Measurements from ENCODE around the gene IFITM2.
"Not testable (repeated sequence)": the region's sequence is repeated elsewhere in the genome, so short reads cannot be mapped to it uniquely, and the experiment has no call there.

IFITM2 gene

DNA sequence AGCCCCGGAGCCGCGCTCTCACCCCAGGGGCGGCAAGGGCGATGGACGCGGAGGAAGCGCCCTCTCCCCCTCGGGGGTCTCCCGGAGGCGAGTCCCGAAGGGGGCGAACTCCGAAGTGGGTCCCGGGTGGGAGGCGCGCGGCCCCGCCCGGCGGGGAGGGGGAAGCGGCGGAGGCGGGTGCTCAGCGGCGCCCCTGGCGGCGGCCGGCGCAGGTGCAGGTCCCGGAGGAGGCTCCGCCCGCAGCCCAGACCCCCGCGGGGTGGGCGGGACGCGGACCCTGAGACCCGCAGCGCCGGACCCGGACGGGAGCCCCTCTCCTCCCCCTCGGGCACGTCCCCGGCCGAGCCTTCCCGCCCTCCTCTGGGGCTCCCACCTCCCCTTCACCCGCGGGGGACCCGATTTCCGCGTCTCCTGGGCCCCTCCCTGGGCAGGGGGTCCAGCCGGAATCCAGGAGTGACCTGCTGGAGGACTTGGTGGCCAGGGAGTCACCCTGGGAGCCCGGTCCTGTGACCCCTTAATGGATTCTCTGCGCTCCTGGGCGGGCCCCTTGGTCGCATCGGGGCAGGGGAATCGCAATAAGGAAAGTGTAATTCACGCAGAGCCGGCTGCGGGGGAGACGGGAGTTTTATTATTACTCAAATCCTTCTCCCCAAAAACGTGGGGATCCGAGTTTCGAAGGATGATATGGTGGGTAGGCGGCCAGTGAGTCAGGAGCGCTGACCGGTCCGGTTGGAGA, 3.6 kb downstream of the IFITM2 start:
- DNase-seq = not testable (repeated sequence)

DNA sequence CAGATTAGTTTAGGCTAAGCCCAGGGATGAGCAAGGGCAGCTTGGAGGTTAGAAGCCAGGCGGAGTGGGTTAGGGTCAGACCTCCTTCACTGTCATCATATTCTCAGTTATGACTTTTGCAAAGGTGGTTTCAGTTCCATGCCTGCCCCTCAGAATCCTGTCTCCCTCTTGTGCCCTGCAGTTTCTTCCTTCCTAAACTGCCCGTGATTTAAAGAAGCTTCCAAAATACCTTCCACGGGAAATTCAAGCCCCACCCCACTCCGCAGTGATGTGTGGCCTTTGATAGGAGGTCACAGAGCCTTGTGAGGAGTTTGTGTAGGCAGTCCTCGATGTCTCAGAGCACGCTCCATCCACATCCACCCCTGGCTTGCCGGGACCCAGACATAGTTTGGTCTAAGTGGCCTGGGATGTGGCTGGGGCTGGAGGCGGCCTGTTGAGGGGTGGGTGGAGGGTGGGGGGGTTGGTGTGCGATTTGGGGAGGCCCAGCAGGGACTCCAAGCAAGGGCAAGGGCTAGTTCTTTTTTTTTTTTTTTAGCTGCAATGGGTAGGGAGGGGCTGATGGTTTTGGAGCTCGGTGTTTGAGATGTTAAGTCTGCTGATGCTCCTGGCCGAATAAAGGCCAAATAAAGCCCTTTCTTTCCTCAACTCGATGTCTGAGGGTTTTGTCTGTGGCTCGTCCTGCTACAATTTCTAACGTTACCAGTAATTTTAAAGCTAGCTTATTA, 4.6 kb downstream of the IFITM2 start:
- DNase-seq = no peak

DNA sequence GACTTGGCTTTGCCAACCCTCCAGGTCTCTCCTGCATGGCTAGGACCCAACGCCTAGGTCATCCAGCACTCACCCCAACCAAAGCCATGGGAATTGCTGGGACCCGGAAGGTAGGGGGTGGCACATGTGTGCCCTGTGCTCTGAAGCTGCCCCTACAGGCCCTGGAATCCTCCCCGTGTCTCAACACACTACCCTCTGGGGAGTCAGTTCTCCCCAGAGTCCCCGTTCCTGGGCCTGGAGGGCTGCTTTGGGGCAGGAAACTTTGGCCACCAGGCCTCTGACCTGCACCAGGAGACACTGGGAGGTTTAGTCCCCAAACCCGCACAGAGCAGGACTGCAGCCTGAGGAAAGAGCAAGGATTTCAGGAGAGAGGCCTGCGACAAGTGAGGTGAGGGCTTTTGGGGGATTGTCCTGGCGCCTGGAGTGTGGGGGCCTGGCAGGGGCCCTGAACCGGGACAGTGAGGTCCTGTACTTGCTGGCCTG, 5.7 kb downstream of the IFITM2 start:
- DNase-seq = no peak

DNA sequence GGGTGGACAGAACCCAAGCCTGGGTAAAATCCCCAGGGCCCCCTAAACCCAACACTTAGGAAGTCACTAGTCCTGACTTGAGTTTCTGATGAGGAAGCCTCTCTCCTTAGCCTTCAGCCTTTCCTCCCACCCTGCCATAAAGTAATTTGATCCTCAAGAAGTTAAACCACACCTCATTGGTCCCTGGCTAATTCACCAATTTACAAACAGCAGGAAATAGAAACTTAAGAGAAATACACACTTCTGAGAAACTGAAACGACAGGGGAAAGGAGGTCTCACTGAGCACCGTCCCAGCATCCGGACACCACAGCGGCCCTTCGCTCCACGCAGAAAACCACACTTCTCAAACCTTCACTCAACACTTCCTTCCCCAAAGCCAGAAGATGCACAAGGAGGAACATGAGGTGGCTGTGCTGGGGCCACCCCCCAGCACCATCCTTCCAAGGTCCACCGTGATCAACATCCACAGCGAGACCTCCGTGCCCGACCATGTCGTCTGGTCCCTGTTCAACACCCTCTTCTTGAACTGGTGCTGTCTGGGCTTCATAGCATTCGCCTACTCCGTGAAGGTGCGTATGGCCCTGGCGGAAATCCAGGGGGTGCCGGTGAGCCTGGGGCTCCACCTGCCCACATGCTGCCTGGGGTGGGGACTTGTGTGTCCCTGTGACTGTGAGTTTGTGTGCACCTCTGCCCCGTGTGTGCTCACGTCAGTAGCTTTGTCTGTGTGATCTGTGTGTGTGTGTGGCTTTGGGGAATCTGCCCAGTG, 6.4 kb downstream of the IFITM2 start, which contains the start of gene IFITM1:
IFITM1 (plus strand) TSS at position 254 of the 767 bp plus-strand sequence; CDS start at position 385, 131 bp downstream.
- DNase-seq = no peak

DNA sequence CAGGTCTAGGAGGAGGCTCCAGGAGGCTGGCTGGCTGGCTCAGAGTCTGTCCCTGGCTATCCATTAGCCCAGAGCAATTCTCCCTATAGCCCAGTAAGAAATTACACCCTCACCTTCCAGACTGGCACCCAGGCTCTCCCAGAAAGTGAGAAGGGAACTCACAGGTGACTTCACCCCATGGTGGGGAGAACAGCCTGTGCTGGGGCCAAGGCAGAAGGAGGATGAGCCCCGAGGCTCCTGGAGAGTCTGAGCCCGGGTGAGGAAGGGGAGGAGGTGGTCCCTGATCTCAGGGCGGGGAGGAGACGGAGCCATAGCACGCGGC, 6.9 kb downstream of the IFITM2 start:
- DNase-seq = not testable (repeated sequence)

DNA sequence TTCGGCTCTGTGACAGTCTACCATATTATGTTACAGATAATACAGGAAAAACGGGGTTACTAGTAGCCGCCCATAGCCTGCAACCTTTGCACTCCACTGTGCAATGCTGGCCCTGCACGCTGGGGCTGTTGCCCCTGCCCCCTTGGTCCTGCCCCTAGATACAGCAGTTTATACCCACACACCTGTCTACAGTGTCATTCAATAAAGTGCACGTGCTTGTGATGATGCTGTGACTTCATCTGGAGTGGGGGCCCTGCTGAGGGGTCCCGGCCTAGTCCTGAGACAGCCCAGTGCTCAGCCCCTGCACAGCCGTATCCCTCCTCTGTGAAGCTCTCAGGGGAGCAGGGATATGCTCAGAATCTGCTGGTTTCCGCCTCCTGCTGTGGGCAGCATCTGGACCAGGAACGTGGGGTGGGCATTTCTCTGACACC, 7.5 kb downstream of the IFITM2 start:
- no peak for DNase-seq

DNA sequence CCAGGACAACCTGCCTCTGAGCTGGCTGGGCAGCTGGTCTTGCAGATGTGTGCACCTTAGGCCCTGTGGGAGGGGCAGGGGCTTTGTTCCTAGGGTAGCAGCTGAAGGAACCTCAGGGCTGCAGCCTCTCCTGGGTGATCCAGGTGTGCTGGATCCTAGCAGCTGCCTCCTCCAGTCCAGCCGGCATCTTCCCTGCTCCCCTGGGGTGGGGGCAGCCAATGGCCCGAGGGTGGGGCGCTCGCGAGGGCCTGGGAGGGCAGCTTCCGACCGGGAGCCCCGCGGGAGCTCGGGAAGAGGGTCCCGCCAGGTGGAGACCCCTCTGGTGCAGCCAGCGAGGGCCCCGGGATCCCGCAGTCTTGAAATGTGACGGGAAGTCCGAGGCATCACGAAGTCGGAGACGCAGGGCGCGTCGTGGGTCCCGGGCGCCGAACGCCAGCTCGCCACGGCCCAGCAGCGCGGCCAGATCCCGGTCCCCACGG, 7.9 kb downstream of the IFITM2 start:
- DNase-seq = no peak

DNA sequence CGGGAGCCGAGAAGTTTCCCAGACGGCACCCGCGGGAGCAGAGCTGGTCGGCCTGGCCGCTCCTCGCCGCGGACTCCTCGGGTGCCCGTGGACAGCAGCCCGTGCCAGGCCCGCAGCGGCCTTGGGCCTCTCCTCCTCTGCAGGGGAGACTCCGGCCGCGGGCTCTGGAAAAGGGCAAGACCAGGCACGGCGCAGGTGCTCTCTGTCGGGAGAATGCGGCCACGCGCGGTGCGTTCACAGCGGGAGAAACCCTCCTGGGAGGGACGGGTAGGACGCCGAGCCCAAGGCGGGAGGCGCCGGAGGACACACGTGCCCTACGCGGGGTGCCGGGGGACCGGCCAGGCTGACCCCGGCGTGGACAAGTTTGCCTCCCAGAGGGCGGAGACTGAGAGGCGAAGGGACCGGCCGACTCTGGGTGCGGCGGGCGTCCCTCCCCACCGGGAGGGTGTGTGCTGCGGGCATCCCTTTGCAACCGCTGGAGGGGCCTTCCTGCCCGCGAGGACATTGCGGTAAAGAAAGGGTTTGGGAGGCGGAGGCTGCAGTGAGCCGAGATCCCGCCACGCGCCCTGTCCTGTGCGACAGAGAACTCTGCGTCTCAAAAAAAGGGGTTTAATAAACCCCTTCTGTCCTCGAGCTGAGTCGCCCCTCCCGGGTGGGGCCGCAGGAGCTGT, 8.6 kb downstream of the IFITM2 start:
- no peak for DNase-seq

DNA sequence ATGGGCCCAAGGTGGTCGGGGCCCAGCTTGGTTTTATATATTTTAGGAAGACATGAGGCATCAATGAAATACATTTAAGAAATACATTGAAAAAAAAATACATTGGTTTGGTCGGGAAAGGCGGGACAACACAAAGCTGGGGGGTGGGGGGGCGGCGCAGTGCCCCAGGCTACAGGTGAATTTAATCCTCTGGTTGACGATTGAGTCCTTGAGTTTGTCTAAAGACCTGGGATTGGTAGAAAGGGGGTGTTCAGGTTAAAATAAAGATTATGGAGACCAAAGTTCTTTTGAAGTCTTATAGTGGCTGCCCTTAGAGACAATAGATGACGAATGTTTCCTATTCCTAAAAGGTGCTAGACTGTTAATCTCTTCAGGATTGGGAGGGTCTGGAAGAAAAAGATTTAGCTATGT, 9.3 kb downstream of the IFITM2 start:
- DNase-seq = no peak

DNA sequence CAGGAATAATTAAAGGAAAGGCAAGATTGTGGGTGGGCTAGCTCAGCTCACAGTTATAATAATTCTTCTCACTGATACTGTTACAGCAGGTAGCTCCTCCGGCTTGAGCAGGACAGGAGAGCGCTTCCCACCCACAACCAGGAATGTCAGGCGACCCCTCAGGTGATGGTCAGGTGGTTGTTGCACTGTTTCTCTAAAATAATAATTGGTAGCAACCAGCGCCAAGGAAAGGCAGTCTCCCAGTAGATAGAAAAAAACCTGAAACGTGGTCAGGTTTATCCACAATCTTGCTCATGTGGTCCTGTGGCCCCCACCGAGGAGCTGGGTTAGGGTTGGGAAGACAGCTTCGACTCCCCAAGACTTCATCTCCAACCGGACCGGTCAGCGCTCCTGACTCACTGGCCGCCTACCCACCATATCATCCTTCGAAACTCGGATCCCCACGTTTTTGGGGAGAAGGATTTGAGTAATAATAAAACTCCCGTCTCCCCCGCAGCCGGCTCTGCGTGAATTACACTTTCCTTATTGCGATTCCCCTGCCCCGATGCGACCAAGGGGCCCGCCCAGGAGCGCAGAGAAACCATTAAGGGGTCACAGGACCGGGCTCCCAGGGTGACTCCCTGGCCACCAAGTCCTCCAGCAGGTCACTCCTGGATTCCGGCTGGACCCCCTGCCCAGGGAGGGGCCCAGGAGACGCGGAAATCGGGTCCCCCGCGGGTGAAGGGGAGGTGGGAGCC, 10.2 kb downstream of the IFITM2 start:
- DNase-seq = not testable (repeated sequence)

DNA sequence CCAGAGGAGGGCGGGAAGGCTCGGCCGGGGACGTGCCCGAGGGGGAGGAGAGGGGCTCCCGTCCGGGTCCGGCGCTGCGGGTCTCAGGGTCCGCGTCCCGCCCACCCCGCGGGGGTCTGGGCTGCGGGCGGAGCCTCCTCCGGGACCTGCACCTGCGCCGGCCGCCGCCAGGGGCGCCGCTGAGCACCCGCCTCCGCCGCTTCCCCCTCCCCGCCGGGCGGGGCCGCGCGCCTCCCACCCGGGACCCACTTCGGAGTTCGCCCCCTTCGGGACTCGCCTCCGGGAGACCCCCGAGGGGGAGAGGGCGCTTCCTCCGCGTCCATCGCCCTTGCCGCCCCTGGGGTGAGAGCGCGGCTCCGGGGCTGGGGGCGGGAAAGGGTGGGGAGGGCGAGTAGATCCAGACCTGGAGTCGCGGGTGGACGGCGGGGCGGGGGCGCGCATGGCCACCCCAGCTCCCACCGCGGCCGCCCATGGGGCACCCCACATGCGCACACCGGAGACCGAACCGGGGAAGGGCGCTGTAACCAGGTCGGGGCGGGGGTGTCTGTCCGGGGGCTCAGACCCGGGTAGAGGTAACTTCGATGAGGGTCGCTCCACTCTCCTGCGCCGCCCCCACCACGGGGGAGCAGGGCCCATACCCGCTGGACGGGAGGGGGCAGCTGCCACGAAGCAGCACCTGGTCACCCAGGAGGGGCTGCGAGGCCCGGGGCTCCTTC, 10.9 kb downstream of the IFITM2 start:
- not testable (repeated sequence) for DNase-seq

DNA sequence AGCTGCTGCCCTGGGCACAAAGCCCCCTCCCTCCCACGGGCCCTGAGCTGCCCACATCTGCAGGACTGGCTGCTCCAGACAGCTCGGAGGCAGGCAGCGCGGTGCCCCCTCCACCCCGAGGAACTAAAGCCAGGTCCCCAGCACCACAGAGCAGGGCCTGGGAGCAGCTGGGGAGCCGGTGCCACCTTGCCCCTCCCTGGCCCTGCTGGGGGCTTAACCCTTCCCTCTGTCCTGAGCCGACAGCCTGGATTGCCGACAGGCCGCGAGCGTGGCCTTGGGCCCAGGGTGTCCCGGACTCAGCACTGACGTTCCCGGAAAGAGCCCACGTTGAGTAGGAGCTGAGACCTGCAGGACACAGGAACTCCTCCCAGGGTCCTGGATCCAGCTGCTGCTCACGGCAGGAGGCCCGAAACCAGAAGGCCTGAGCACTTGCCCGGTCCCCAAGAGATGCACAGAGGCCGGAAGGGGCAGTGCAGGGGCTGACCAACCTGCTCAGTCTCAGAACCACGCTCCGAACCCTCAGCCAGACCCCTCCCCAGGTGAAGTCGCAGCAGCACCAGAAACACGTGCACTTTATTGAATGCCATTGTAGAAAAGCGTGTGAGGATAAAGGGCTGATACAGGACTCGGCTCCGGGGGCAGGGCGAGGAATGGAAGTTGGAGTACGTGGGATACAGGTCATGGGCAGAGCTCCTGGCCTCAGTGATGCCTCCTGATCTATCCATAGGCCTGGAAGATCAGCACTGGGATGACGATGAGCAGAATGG, 11.7 kb downstream of the IFITM2 start:
- DNase-seq = not testable (repeated sequence)

DNA sequence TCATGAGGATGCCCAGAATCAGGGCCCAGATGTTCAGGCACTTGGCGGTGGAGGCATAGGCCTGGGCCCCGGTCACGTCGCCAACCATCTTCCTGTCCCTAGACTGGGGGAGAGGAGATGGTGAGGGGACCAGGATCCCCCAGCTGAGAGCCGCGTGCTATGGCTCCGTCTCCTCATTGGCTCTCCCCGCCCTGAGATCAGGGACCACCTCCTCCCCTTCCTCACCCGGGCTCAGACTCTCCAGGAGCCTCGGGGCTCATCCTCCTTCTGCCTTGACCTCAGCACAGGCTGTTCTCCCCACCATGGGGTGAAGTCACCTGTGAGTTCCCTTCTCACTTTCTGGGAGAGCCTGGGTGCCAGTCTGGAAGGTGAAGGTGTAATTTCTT, 12.3 kb downstream of the IFITM2 start:
- DNase-seq = not testable (repeated sequence)

DNA sequence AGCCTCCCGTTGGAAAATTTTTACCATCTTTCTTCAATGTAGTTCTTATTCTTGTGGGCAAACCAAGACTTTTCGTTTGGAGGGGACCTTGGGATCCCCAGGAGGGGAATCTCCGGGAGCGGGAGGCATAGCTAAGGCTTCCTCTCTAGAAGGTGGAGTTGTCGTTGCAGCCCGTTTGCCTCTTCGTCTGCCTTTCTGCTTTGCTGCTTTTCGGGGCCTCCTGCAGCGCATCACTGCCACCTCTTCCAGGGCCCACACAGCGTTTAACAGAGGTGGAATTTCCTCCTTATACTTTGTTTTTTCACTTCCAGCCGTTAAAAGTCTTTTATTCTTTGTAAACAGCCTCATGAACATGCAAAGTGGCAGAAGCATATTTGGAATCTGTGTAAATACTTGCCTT, 16.5 kb downstream of the IFITM2 start:
- DNase-seq = no peak

DNA sequence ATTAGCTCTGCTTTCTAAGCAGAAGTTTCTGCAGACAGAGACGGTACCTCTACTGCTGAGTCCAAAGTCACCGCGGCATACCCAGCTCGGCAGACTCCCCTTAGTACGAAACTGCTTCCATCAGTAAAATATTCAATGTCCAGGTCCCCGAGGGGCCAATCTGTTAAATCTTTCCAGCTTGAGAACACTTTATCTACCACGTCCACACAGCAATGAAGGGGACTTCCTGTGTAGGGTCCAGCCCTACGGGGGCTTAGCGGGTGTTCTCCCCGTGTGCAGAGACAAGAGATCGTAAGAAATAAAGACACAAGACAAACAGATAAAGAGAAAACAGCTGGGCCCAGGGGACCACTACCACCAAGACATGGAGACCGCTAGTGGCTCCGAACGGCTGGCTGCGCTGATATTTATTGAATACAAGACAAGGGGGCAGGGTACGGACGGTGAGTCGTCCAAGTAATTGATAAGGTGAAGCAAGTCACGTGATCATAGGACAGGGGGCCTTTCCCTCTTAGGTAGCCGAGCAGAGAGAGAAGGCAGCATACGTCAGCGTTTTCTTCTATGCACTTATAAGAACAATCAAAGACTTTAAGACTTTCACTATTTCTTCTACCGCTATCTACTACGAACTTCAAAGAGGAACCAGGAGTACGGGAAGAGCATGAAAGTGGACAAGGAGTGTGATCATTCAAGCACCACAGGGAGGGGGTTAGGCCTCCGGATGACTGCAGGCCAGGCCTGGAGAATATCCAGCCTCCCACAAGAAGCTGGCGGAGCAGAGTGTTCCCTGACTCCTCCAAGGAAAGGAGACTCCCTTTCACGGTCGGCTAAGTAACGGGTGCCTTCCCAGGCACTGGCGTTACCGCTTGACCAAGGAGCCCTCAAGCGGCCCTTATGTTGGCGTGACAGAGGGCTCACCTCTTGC, 17.2 kb downstream of the IFITM2 start:
- DNase-seq = not testable (repeated sequence)

DNA sequence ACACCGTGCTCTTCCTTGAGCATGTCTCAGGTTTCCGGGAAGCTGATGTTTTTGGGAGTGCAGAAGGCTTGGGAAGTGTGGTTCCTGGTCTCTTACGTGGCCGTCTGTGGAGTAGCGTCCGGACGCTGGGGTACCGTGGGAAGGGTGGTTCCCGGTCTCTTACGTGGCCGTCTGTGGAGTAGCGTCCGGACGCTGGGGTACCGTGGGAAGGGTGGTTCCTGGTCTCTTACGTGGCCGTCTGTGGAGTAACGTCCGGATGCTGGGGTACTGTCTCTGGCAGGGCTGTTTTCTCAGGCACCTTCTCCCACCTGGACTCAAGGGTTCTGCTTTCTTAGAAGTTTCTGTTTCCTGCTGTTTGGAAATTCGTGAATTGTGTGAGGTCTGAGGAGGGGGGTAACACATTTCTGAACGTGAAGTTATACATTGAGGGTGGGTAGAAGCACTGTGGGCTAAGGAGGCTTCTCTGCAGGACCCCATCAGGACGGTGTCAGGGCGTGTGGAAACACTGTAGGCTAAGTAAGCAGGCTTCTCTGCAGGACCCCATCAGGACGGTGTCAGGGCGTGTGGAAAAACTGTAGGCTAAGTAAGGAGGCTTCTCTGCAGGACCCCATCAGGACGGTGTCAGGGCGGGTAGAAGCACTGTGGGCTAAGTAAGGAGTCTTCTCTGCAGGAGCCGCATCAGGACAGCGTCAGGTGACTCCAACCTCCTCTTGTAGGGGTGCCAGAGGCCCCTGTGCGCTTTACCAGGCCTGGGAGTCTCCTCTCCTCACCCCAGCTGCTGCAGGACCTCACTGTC, 18.4 kb downstream of the IFITM2 start:
- no peak for DNase-seq

DNA sequence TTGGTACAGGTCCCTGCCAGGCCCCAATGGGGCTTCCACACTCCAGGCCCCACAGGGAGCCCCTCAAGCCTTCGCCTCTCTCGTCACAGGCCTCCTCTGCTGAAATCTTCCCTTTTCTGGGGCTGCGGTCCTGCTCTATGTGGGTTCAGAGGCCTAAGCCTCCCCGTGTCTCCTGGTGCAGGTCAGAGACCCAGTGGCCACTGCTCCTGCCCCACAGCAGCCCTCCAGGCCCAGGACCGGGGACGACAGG, 18.9 kb downstream of the IFITM2 start:
- DNase-seq = no peak

DNA sequence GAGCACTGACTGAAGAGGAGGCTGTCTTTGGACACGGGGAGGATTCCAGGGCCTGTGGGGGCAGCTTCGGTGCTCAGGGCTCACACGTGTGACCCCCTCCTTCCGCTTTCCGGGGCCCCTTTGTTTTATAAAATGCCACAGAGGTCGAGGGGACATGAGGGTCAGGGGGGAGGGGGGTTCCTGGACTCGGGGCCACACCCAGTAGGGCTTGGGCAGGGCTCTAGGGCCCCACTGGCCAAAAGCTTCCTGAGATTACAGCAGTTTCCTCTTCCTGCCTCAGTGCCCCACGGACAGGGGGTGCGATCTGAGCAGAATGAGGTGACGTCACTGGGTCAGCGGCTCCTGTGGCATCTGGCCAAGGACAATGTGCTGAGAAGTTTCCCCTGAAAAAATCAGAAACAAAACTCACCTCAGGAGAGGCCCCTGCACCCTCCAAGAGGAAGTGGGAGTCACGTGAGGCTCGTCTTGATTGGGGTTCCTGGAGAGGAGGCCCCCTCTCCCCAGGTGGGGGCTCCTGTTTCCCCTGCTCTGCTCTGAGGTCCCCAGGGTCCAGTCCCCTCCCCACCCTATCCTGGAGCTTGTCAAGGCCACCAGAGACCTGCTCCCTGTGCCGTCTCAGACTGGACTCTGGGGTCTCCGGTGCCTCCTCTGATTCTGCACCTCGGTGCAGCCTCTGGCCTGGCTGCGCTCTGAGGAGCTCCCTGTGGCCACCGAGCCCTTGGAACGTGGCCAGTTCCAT, 19.4 kb downstream of the IFITM2 start:
- no peak for DNase-seq

Measured in NCI-H69 (cell line).